ENCODE data around the gene PAX2. TPM values are rescaled to one million over a fixed set of nuclear protein-coding genes. Genes with fewer than 3 reads are reported as not detected.

PAX2 gene
- polyA plus RNA-seq, 4 donors = 0.09 TPM; not detected in 3

DNA sequence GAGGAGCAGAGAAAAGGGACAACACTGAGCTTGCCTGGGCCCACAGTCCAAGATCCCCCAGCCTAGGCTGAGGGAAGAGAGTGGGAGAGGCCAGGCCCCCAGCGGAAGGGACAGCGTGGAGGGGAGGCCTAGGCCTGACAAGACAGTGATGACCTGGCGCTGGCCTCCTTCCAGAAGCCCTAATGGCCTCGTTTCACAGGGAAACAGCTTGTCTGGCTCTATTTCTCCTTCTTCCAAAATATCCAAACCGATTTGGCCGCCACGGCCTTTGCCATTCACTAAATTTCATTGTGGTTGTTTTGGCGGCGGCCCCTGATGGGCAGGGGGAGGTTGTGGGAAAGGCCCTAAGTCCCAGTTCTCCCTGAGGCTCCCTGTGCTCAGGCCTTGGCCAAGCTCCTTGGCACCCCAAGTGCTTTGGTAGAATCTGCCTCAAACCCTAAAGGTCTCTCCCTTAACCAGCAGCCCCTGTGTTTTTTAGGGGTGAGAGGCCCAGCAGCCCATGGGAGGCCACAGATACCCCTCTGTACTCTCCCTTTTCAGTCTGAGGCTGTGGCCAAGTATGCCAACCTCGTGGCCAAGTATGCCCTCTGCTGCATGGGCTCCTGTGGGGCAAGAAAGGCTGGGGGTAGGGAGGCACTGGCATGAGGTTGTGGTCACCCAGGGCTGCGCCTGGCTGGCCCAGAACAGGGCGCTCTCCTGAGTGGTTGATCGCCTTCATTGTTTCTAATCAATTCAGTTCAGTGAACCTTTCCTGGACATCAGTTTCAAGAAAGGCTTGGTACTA is 37.3 kb downstream of the PAX2 start:
- Histone ChIP-seq H3K36me3 (ENCODE audit: control insufficient read depth in 3 of 3, insufficient read depth in 2 of 3, low read depth in 1 of 3, low read length in 3 of 3) (no peaks in the 10 kb centered on the region), H3K4me3 (ENCODE audit: low read depth in 1 of 3, low read length in 3 of 3) (no peak overlapping the region), H3K27ac (ENCODE audit: low read depth in 1 of 3, low read length in 2 of 3) (no peak overlapping the region), H3K4me1 (ENCODE audit: control insufficient read depth in 3 of 3, insufficient read depth in 2 of 3, low read depth in 1 of 3, low read length in 2 of 3) (no peaks in the 10 kb centered on the region), H3K9me3 (ENCODE audit: control insufficient read depth in 2 of 2, insufficient read depth in 1 of 2, low read depth in 1 of 2, low read length in 1 of 2) (peaks cover 0 to 4% of the 10 kb centered on the region in 2 donors), H3K27me3 (ENCODE audit: control insufficient read depth in 3 of 3, insufficient read depth in 3 of 3, low read length in 3 of 3) (peaks cover 0 to 28% (median 12%) of the 10 kb centered on the region in 3 donors)
- 77 to 81% (median 77%) methylated on average over 13 of the region's 13 CpGs for WGBS, 3 donors
- FAIRE-seq (no peak), DNase-seq (no peak)

DNA sequence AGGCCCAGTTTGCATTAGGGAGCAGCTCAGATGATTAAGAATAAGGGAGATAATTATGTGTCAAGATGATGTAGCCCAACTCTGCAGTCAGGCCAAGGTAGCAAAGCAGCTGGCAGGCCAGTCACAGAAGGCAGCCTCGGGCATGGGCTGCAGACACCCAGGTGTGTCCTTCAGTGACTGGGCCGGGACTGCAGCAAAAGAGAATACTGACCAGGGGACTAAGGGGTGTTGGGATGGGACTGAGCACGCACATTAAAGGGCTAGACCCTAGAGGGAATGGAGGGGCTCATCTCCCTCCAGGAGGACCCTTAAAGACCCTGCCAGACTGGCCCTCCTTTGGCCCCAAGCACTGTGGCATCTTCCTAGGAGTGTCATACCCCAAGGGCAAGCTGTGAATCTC is 38.7 kb downstream of the PAX2 start:
- H3K27me3 ChIP-seq (ENCODE audit: control insufficient read depth in 3 of 3, insufficient read depth in 3 of 3, low read length in 3 of 3) = peaks cover 0 to 27% (median 12%) of the 10 kb centered on the region in 3 donors
- H3K27ac ChIP-seq (ENCODE audit: low read depth in 1 of 3, low read length in 2 of 3) = no peak overlapping the region
- no peak for FAIRE-seq

DNA sequence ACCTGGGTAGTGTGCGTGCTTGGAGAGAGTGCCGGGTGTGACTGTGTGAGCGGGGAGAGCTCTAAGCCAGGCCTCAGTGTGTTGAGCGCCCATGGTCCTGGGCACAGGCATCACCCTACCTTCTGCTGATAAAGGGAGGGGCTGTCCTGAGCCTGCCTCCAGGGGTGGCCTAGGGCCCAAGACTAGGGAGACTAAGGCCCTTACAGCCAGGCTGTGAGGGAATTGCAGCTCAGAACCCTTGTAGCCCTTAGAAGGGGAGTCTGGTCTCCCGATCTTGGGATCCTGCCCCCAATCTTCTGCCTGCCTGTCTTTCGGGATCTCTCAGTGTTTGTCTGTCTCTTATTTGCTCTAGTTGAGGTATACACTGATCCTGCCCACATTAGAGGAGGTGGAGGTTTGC is 41.2 kb downstream of the PAX2 start:
- no peak overlapping the region for H3K4me3 ChIP-seq (ENCODE audit: low read depth in 1 of 3, low read length in 3 of 3)
- no peaks in the 10 kb centered on the region for H3K36me3 ChIP-seq (ENCODE audit: control insufficient read depth in 3 of 3, insufficient read depth in 2 of 3, low read depth in 1 of 3, low read length in 3 of 3)
- peaks cover 0 to 19% (median 2%) of the 10 kb centered on the region in 3 donors for H3K27me3 ChIP-seq (ENCODE audit: control insufficient read depth in 3 of 3, insufficient read depth in 3 of 3, low read length in 3 of 3)
- no peaks in the 10 kb centered on the region for H3K9me3 ChIP-seq (ENCODE audit: control insufficient read depth in 2 of 2, insufficient read depth in 1 of 2, low read depth in 1 of 2, low read length in 1 of 2)
- DNase-seq (no peak), FAIRE-seq (no peak)
- H3K27ac ChIP-seq (ENCODE audit: low read depth in 1 of 3, low read length in 2 of 3) = no peak overlapping the region
- 91 to 96% (median 91%) methylated on average over 6 of the region's 6 CpGs for WGBS, 3 donors
- peaks cover 0 to 3% (median 0%) of the 10 kb centered on the region in 3 donors for H3K4me1 ChIP-seq (ENCODE audit: control insufficient read depth in 3 of 3, insufficient read depth in 2 of 3, low read depth in 1 of 3, low read length in 2 of 3)

More for the DNA sequence above, 38.7 kb downstream of the PAX2 start:
- no peaks in the 10 kb centered on the region for H3K36me3 ChIP-seq (ENCODE audit: control insufficient read depth in 3 of 3, insufficient read depth in 2 of 3, low read depth in 1 of 3, low read length in 3 of 3)
- WGBS, 3 donors = 66 to 85% (median 78%) methylated on average over 3 of the region's 3 CpGs
- DNase-seq = no peak
- H3K4me1 ChIP-seq (ENCODE audit: control insufficient read depth in 3 of 3, insufficient read depth in 2 of 3, low read depth in 1 of 3, low read length in 2 of 3) = no peaks in the 10 kb centered on the region
- H3K4me3 ChIP-seq (ENCODE audit: low read depth in 1 of 3, low read length in 3 of 3) = no peak overlapping the region
- peaks cover 0 to 4% of the 10 kb centered on the region in 2 donors for H3K9me3 ChIP-seq (ENCODE audit: control insufficient read depth in 2 of 2, insufficient read depth in 1 of 2, low read depth in 1 of 2, low read length in 1 of 2)

DNA sequence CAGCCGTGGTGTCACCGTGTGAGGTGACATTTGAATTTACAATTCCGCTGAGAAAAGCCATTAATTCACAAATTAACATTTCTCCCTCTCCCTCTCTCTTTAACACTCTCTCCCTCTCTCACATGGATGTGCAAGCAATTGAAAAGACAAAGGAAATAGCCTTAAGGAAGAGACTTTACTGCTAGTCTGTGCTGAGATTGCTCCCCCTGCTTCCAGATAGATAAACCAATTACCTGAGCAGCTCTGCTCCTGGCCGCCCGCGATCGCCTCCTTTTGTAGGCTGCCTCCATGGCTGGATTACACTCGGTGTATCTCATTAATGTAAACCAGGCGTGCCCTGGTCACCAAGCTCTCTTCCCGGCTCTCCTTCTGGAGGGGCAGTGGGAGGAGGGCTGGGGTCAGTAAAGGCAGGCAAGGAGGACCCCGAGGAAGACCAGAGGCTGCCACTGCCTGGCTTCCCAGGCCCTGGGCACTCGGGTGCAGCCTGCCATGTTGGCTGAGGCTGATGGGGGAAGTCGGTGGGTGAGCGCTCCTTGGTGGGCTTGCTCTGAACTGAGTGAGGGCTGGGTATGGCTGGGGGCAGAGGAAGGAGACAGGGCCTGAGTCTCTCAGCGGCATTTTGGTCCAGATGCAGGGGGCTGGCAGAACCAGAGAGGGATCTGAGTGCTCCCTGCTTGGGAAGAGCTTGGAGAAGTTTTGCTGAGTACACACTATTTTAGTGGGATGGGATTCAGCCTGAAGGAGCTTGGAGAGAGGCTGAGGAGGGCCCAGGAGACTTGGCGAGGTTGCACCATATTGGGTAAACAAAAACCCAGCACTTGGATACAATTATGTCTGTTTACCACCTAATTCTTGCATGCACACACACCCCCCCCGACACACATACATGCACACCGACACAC is 42.9 kb downstream of the PAX2 start:
- Histone ChIP-seq H3K27ac (ENCODE audit: low read depth in 1 of 3, low read length in 2 of 3) (no peak overlapping the region), H3K4me3 (ENCODE audit: low read depth in 1 of 3, low read length in 3 of 3) (no peak overlapping the region), H3K36me3 (ENCODE audit: control insufficient read depth in 3 of 3, insufficient read depth in 2 of 3, low read depth in 1 of 3, low read length in 3 of 3) (no peaks in the 10 kb centered on the region), H3K4me1 (ENCODE audit: control insufficient read depth in 3 of 3, insufficient read depth in 2 of 3, low read depth in 1 of 3, low read length in 2 of 3) (peaks cover 0 to 3% (median 0%) of the 10 kb centered on the region in 3 donors), H3K9me3 (ENCODE audit: control insufficient read depth in 2 of 2, insufficient read depth in 1 of 2, low read depth in 1 of 2, low read length in 1 of 2) (no peaks in the 10 kb centered on the region), H3K27me3 (ENCODE audit: control insufficient read depth in 3 of 3, insufficient read depth in 3 of 3, low read length in 3 of 3) (peaks cover 0 to 23% (median 0%) of the 10 kb centered on the region in 3 donors)
- DNase-seq (no peak), FAIRE-seq (no peak)
- 53 to 67% (median 64%) methylated on average over 18 of the region's 18 CpGs for WGBS, 3 donors

DNA sequence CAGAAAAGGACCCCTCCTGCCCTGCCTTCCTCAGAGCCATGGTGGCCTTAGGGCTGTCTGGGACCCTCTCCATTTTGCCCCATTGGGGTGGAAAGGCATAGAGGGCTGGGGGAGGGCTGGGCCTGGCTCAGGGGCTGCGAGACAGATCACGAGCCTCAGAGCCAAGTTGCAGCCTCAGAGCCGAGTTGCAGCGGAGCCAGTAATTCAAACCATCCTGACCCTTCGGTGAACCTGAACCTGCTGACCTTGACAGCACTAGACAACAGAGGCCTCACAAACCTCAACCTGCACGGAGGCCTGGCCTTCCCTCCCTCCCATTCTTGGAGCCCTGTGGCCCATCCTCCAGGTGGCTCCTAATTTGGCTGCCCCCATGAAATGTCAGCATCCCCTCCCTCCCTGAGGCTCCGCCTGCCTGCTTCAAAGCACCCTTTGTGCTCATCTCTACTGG is 45.4 kb downstream of the PAX2 start:
- 53 to 65% (median 58%) methylated on average over 7 of the region's 7 CpGs for WGBS, 3 donors
- no peak for DNase-seq
- no peak overlapping the region for H3K27ac ChIP-seq (ENCODE audit: low read depth in 1 of 3, low read length in 2 of 3)
- H3K4me1 ChIP-seq (ENCODE audit: control insufficient read depth in 3 of 3, insufficient read depth in 2 of 3, low read depth in 1 of 3, low read length in 2 of 3) = peaks cover 0 to 3% (median 0%) of the 10 kb centered on the region in 3 donors
- peaks cover 0 to 30% (median 0%) of the 10 kb centered on the region in 3 donors for H3K27me3 ChIP-seq (ENCODE audit: control insufficient read depth in 3 of 3, insufficient read depth in 3 of 3, low read length in 3 of 3)
- H3K4me3 ChIP-seq (ENCODE audit: low read depth in 1 of 3, low read length in 3 of 3) = no peak overlapping the region
- no peaks in the 10 kb centered on the region for H3K36me3 ChIP-seq (ENCODE audit: control insufficient read depth in 3 of 3, insufficient read depth in 2 of 3, low read depth in 1 of 3, low read length in 3 of 3)
- no peak for FAIRE-seq
- no peaks in the 10 kb centered on the region for H3K9me3 ChIP-seq (ENCODE audit: control insufficient read depth in 2 of 2, insufficient read depth in 1 of 2, low read depth in 1 of 2, low read length in 1 of 2)

DNA sequence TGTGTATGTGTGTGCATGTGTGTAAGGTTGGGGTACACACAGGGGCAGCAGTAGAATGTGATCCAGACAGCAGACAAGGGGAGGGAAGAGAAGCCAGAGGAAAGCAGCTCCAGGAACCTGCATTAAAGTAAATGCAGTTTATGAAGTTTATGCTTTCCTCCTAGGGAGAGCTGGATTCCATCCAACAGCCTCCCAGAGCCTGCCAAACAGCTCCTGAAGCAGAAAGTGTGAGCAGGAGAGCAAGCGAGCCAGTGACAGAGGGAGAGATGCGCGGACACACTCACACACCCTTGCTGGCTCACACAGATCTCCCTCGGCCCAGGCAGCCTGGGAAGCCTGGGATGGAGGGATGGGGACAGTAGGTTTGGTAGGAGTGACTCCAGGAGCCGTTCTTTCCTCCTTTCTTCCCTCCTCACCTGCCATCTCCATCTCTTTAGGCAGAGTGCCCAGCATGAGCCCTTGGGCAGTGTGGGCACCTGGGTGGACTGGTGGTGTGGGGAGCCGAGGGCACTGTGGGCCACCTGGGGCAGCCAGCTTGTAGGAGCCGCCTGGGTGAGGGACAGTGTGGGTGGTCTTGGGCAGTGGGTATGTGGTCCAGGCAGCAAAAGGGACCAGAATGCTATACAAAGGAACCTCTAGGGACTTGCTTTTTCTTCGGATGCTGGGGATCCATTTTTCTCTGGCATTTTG is 46.1 kb downstream of the PAX2 start:
- Histone ChIP-seq H3K4me3 (ENCODE audit: low read depth in 1 of 3, low read length in 3 of 3) (no peak overlapping the region), H3K4me1 (ENCODE audit: control insufficient read depth in 3 of 3, insufficient read depth in 2 of 3, low read depth in 1 of 3, low read length in 2 of 3) (peaks cover 0 to 3% (median 0%) of the 10 kb centered on the region in 3 donors), H3K27me3 (ENCODE audit: control insufficient read depth in 3 of 3, insufficient read depth in 3 of 3, low read length in 3 of 3) (peaks cover 0 to 32% (median 1%) of the 10 kb centered on the region in 3 donors), H3K36me3 (ENCODE audit: control insufficient read depth in 3 of 3, insufficient read depth in 2 of 3, low read depth in 1 of 3, low read length in 3 of 3) (no peaks in the 10 kb centered on the region), H3K9me3 (ENCODE audit: control insufficient read depth in 2 of 2, insufficient read depth in 1 of 2, low read depth in 1 of 2, low read length in 1 of 2) (no peaks in the 10 kb centered on the region), H3K27ac (ENCODE audit: low read depth in 1 of 3, low read length in 2 of 3) (no peak overlapping the region)
- WGBS, 3 donors = 57 to 71% (median 67%) methylated on average over 8 of the region's 8 CpGs
- DNase-seq (no peak), FAIRE-seq (no peak)

DNA sequence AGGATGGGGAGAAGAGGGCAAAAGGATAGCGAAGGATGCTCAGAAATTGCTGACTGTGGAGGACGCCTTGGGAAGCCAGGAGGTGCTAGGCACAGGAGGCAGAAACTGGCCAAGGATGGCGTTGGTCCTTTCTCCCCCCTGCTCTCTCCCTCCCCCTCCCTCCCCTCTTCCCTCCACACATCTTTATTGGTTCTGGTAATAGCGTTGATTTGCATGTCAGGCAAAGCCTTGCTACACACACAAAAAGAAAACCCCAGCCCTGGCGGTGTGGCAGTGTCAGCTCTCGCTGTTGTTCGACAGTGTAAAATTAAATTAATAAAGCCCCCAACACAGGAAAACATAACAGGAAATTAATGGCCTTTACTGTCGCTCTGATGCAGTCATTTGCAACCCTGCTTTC is 47.2 kb downstream of the PAX2 start:
- FAIRE-seq (no peak), DNase-seq (no peak)
- H3K9me3 ChIP-seq (ENCODE audit: control insufficient read depth in 2 of 2, insufficient read depth in 1 of 2, low read depth in 1 of 2, low read length in 1 of 2) = no peaks in the 10 kb centered on the region
- no peaks in the 10 kb centered on the region for H3K36me3 ChIP-seq (ENCODE audit: control insufficient read depth in 3 of 3, insufficient read depth in 2 of 3, low read depth in 1 of 3, low read length in 3 of 3)
- WGBS, 3 donors = 74 to 84% (median 75%) methylated on average over 8 of the region's 8 CpGs
- H3K4me3 ChIP-seq (ENCODE audit: low read depth in 1 of 3, low read length in 3 of 3) = no peak overlapping the region
- H3K27me3 ChIP-seq (ENCODE audit: control insufficient read depth in 3 of 3, insufficient read depth in 3 of 3, low read length in 3 of 3) = peaks cover 0 to 26% (median 3%) of the 10 kb centered on the region in 3 donors
- H3K4me1 ChIP-seq (ENCODE audit: control insufficient read depth in 3 of 3, insufficient read depth in 2 of 3, low read depth in 1 of 3, low read length in 2 of 3) = peaks cover 0 to 3% (median 0%) of the 10 kb centered on the region in 3 donors
- no peak overlapping the region for H3K27ac ChIP-seq (ENCODE audit: low read depth in 1 of 3, low read length in 2 of 3)

DNA sequence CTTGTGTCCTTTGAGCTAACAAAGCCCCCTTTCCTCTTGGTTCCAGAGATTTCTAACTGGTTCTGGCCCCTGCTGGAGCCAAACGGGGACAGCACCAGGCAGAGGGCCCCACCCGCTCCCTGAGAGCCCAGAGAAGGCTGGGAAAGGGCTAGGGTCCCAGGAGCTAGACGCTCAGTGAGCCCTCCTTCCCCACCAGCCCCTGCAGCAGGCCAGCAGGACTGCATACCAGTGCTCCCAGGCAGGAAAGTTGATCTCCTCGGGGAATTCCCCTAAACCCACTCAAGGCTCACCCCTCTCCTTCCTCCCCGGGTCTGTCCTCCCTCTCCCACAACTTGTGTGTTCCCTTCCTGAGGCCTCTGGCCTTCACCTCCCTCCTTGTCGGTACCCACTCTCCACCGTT is 47.7 kb downstream of the PAX2 start:
- DNase-seq (no peak), FAIRE-seq (no peak)
- Histone ChIP-seq H3K36me3 (ENCODE audit: control insufficient read depth in 3 of 3, insufficient read depth in 2 of 3, low read depth in 1 of 3, low read length in 3 of 3) (no peaks in the 10 kb centered on the region), H3K4me3 (ENCODE audit: low read depth in 1 of 3, low read length in 3 of 3) (no peak overlapping the region), H3K4me1 (ENCODE audit: control insufficient read depth in 3 of 3, insufficient read depth in 2 of 3, low read depth in 1 of 3, low read length in 2 of 3) (peaks cover 0 to 3% (median 0%) of the 10 kb centered on the region in 3 donors), H3K27ac (ENCODE audit: low read depth in 1 of 3, low read length in 2 of 3) (no peak overlapping the region), H3K9me3 (ENCODE audit: control insufficient read depth in 2 of 2, insufficient read depth in 1 of 2, low read depth in 1 of 2, low read length in 1 of 2) (no peaks in the 10 kb centered on the region), H3K27me3 (ENCODE audit: control insufficient read depth in 3 of 3, insufficient read depth in 3 of 3, low read length in 3 of 3) (peaks cover 0 to 25% (median 5%) of the 10 kb centered on the region in 3 donors)
- WGBS, 3 donors = 52 to 64% (median 57%) methylated on average over 7 of the region's 7 CpGs

Measured in small intestine (tissue), 7 donors.